NCI-H446 (cell line): ENCODE data around the gene HAPLN2.
A peak's percentile ranks its signal among the peaks of the same experiment; 100 is the strongest.
"Not testable (repeated sequence)": the region's sequence is repeated elsewhere in the genome, so short reads cannot be mapped to it uniquely, and the experiment has no call there.

ENCODE experiments used
- DNase-seq, 2 experiments: peaks; one replicate each; lab custom pipeline; 2025; lab: John Stamatoyannopoulos, UW

HAPLN2 gene

GRCh38 chr1:156622581-156623297, 3.5 kb downstream of the HAPLN2 start:
- DNase-seq: no peak

GRCh38 chr1:156623946-156624813, 5.0 kb downstream of the HAPLN2 start:
- DNase-seq: peak; percentile 36 to 68

DNA sequence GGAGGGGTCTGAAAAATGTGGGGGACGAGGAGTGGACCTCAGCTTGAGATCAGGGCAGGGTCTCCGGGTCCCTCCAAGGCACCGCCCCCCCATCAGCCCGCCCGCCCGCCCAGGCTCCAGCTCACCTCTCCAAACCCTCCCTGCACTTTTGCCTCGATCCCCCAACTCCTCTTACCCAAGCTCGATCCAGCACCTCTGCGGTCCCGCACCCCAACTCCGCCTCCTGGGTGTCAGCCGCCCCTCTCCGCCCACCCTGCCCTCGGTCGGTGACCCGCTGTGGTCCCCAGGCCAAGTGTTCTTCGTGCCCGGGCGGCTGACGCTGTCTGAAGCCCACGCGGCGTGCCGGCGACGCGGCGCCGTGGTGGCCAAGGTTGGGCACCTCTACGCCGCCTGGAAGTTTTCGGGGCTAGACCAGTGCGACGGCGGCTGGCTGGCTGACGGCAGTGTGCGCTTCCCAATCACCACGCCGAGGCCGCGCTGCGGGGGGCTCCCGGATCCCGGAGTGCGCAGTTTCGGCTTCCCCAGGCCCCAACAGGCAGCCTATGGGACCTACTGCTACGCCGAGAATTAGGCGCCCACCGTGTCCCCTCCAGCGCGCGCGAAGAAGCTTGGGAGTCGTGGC, 5.7 kb downstream of the HAPLN2 start:
- no peak for DNase-seq

DNA sequence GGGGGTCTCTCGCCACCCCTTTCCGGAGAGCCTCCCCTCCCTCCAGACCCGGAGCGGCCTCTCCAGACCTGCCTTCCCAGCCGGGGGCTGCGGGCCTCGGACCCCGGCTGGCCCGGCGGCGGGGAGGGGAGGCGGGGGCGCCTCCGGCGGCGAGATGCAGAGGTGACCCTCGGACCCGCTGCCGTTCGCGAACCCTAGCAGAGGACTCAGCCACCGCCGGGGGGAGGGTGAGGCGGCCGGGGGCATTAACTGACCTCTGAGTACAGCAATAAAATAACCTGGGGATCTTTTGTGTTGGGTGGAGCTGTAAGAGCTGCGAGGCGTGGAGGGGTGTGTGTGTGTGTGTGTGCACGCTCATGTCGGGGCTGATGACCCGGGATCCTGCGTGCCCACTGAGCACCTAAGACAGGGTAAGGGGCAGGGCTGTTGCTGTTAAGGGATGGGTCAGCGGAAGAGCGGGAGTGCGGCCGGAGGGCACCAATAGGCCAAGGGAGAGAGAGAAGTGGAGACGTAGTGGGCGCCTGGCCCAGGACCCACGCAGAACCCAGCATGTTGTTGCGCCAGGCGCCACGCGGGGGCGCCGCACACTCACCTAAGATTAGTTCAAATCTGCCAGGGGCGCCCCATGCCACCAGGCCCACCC, 6.3 kb downstream of the HAPLN2 start:
- peak; percentile 29 to 73 for DNase-seq

DNA sequence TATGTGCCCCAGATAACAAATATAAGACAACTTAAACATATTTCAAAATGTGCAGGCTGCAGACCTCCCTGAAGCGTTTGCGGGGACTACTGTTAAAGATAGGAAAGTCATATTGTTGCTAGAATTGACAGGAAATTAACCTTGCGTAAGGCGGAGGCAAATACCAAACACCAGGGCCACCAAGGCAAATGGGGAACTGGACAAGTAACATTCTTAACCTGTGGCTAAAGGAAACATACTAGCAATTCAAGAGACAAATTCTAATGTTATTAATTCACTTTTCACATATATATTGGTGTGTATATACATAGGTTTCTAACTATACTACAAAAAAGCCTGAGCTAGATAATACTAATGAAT, 6.8 kb downstream of the HAPLN2 start:
- DNase-seq: no peak

DNA sequence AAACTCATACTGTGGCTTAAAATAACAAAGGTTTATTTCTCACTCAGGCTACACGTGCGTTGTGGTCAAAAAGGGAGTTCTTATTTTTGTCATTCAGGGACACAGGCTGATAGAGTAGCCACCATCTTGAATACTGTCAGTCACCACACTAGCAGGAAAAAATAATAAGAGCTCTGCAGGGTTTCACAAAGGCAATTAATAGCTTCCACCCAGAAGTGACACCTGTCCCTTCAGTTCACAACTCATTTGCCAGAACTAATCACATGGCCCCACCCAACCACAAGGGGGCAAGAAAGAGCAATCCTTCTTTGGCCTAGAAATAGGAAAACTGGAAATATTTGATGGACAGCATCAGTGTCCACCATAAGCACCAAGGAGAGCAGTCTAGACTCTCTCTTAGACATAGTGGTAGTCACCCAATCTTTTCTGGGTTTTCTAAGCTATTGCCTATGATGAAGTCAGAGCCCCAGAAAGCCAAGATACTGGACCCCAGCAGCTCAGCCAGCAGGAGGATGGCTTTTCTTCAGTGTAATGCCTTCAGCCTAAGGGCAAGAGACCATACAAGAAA, 8.2 kb downstream of the HAPLN2 start:
- peak; percentile 13 to 66 for DNase-seq

DNA sequence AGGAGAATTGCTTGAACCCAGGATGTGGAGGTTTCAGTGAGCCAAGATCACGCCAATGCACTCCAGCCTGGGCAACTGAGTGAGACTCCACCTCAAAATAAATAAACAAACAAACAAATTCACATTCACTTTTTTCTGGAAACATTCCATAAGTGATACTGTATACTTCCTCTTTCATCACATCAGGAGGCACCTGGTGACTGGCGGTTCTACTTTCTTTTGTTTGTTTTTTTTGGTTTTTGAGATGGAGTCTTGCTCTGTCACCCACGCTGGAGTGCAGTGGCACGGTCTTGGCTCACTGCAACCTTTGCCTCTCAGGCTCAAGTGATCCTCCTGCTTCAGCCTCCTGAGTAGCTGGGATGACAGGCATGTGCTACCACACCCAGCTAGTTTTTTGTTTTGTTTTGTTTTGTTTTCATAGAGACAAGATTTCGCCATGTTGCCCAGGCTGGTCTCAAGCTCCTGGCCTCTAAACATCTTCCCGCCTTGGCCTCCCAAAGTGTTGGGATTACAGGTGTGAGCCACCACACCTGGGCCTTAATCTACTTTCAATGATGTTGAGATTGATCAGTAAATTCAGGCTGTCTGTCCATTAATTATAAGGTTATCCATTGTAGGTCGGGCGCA, 10.7 kb downstream of the HAPLN2 start:
- DNase-seq: no peak

GRCh38 chr1:156631152-156631551, 11.9 kb downstream of the HAPLN2 start:
- DNase-seq: not testable (repeated sequence)

- DNase-seq: no peak
Observed at GRCh38 chr1:156632355-156632754, 13.1 kb downstream of the HAPLN2 start.

- no peak for DNase-seq
Observed at GRCh38 chr1:156638189-156638985, 19.2 kb downstream of the HAPLN2 start.

DNA sequence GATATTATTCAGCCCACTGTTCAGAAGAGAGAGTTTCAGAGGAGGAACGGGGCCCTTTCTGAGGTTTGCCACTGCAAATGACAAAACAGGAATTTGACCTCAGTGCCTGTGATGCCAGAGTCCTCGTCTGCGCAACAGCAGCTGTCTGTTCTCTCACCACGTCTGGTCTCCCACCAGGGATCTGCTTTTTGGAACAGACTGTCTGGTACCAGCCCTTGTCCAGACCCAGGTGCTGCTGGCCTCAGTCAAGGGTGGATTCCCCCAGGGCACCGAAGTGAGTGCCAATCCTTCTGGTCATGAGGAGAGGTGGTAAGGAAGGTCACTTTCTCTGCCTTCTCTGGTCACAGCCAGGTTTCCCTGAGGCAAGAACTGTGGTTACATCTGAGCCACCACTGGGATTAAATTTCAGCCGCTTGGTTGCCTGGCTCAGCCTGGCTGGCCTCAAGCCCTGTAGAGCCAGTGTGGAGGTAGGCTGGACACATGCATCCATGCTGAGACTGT, 20.4 kb downstream of the HAPLN2 start:
- no peak for DNase-seq

DNA sequence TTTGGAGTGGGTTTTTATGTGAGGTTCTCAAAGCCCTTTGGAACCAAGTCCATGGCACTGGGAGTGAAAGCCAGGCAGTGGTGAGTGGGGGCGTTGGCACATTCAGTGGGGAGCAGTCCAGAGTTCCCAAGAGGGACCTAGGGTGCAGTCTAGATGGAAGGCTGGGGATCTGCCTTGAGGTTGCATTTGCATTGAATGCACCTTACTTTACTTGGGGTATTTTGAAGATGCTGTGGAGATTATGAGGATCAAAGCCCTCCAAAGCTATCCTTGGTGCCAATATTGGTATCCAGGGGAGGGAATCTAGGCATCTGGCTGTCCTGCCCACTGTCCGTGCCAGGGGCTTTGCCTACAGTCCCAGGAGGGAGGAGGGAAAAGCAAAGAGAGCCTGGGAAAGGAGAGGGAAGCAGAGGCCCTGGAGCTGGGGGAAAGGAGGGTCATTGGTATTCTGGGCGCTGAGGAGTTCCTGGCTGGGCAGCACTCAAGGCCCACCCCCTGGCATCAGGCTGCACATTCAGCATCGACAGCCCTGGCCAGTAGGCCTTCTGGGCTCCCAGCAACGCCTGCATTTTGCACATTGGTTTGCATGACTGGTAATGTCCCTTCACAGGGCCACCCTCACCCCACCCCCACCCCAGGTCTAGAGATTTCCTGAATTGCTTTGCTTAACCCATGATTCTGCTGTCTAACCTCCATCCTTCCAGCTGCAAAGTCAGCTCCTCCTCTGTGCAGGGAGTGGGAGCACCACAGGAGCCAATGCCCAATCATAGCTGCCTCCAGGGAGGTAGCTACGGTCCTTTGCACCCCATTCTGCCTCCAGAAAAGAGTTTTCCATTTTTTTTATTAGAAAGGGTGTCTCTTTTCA, 21.9 kb downstream of the HAPLN2 start:
- DNase-seq: no peak

GRCh38 chr1:156641761-156642264, 22.6 kb downstream of the HAPLN2 start, which contains the start of gene BCAN:
Gene BCAN (plus strand): TSS chr1:156642117. CDS start chr1:156646055, 3,938 bp downstream.
- no peak for DNase-seq

DNA sequence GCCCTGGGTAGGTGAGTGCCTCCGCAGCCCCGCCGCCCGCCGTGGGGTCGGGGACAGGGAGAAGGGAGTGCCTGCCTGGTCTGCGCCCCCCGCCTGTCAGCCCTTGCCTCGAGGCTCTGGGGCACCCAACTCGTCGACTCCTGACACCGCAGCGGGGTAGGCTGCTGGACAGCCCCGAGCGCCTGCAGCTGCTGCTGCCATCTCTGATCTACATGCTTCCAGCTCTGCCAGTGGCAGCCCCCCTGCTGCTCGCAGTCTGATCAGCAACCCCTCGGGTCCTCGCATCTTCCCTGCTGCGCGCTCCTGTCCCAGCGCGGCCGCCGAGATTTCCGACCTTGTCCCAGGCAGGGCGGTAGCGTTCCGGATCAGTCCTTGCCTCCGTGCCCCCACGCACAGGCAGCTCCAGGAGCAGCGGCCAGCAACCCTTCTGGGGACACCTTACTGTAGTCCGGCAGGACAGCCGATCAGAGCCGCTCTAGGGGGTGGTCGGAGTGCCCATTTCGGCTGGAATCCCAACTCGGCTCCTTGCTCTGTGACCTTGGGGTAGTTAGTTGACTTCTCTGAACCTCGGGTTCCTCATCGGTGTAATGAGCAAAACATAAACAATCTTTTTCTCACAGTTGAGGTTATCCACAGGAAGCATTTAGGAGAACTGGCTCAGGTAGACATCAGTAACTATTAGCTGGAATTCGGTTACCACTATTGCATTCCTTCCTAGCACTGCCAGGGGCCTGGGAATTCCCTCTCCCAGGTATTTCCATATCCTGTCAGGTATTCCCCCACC, 23.2 kb downstream of the HAPLN2 start:
- DNase-seq: no peak

- DNase-seq: no peak
Observed at GRCh38 chr1:156643049-156643777, 24.0 kb downstream of the HAPLN2 start.

- no peak for DNase-seq
Observed at GRCh38 chr1:156643778-156644092, 24.5 kb downstream of the HAPLN2 start.

- DNase-seq: no peak
Observed at GRCh38 chr1:156644146-156644545, 24.9 kb downstream of the HAPLN2 start.

DNA sequence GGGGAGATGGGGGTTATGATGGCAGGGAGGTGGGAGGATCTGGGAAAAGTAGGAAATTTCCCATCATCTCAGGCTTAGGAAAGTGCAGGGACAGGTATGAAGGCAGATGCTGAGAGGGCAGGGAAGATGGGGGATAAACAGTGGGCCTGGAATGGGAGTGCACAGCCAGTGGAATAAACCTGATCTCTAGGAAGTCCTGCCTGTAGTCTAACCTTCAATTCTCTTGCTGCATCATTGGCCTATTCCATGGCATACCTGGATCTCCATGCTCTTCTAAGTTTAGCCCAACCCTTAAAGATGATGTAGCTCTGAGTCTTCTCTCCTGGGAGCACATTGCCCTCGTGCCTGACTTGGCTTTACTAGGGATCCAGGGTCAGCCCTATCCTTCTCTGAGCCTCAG, 25.4 kb downstream of the HAPLN2 start:
- no peak for DNase-seq
